GM23338 (cell line): Measurements from ENCODE around the gene NBAS. TPM values are rescaled to one million over a fixed set of nuclear protein-coding genes. Genes with fewer than 3 reads are reported as not detected.
"Not testable (repeated sequence)": the region's sequence is repeated elsewhere in the genome, so short reads cannot be mapped to it uniquely, and the experiment has no call there.

Experiments used
- ATAC-seq: fragments of 200-7000 bp; cut with Tn5 transposase; 3 replicates; pipeline ENCODE4 v1.9.1; 2020
- DNase-seq: peaks from one replicate; pipeline ENCODE4 v3.0.0-alpha.2; 2015; ENCODE audit warnings: low spot score
- H2AFZ ChIP-seq: fragments of 200-600 bp; sonication (generic); 2 replicates; pipeline ENCODE4 v1.8.0; 2016; ENCODE audit warnings: antibody characterized with exemption, mild to moderate bottlenecking, moderate library complexity
- H3F3A ChIP-seq: fragments of 200-600 bp; sonication (generic); replicated peaks from 2 replicates; pipeline ENCODE4 v1.8.0; 2017; ENCODE audit warnings: antibody characterized with exemption, mixed run types, low read depth
- H3K27ac ChIP-seq: fragments of 200-600 bp; sonication (generic); 2 replicates; pipeline ENCODE4 v1.6.1; 2016; ENCODE audit warnings: low read depth
- H3K27me3 ChIP-seq: fragments of 200-600 bp; sonication (generic); 2 replicates; pipeline ENCODE4 v1.8.0; 2016; ENCODE audit warnings: mild to moderate bottlenecking, mixed run types, moderate library complexity; ENCODE audit not compliant: insufficient read depth
- H3K36me3 ChIP-seq: fragments of 200-600 bp; sonication (generic); 2 replicates; pipeline ENCODE4 v1.8.0; 2016; ENCODE audit warnings: mild to moderate bottlenecking; ENCODE audit not compliant: insufficient read depth
- H3K4me1 ChIP-seq: fragments of 200-600 bp; sonication (generic); 2 replicates; pipeline ENCODE4 v1.8.0; 2016; ENCODE audit warnings: mild to moderate bottlenecking, moderate library complexity; ENCODE audit not compliant: insufficient read depth
- H3K4me2 ChIP-seq: fragments of 200-600 bp; sonication (generic); 2 replicates; pipeline ENCODE4 v1.7.1; 2017; ENCODE audit warnings: mixed run types
- H3K4me3 ChIP-seq: fragments of 200-600 bp; sonication (generic); 2 replicates; pipeline ENCODE4 v1.6.1; 2016; ENCODE audit warnings: mixed run types
- H3K79me2 ChIP-seq: fragments of 200-600 bp; sonication (generic); replicated peaks from 2 replicates; pipeline ENCODE4 v1.8.0; 2017; ENCODE audit warnings: mild to moderate bottlenecking; ENCODE audit not compliant: insufficient read depth
- H3K9me2 ChIP-seq: fragments of 200-600 bp; sonication (generic); 2 replicates; pipeline ENCODE4 v1.8.0; 2017; ENCODE audit not compliant: insufficient read depth
- H4K20me1 ChIP-seq: fragments of 200-600 bp; sonication (generic); replicated peaks from 2 replicates; pipeline ENCODE4 v1.8.0; 2017; ENCODE audit warnings: mild to moderate bottlenecking; ENCODE audit not compliant: insufficient read depth
- H3K27ac Mint-ChIP-seq: 2 replicates; pipeline ENCODE4 v1.8.0; 2020; ENCODE audit warnings: inconsistent platforms, mild to moderate bottlenecking, moderate library complexity, mixed read lengths
- H3K27me3 Mint-ChIP-seq: 3 replicates; pipeline ENCODE4 v1.8.0; 2022; ENCODE audit warnings: low read depth, mild to moderate bottlenecking, moderate library complexity, mixed read lengths, inconsistent platforms; ENCODE audit not compliant: insufficient read depth, poor library complexity
- H3K36me3 Mint-ChIP-seq: 3 replicates; pipeline ENCODE4 v1.8.0; 2021; ENCODE audit warnings: low read depth, mild to moderate bottlenecking, inconsistent platforms, moderate library complexity, mixed read lengths
- H3K4me1 Mint-ChIP-seq: 3 replicates; pipeline ENCODE4 v1.8.0; 2020; ENCODE audit warnings: mild to moderate bottlenecking, inconsistent platforms, mixed read lengths
- H3K4me3 Mint-ChIP-seq: 3 replicates; pipeline ENCODE4 v1.8.0; 2021; ENCODE audit warnings: moderate library complexity, mild to moderate bottlenecking, inconsistent platforms, mixed read lengths
- H3K9me3 Mint-ChIP-seq: 3 replicates; pipeline ENCODE4 v1.8.0; 2020; ENCODE audit warnings: moderate library complexity, mild to moderate bottlenecking, inconsistent platforms, mixed read lengths
- CREB1 ChIP-seq: fragments of 250-450 bp; sonication (Bioruptor Pico); IDR thresholded peaks from 2 replicates; pipeline ENCODE4 v1.5.0; 2020; ENCODE audit warnings: low read depth, mild to moderate bottlenecking, moderate library complexity
- CTCF ChIP-seq, 2 experiments: fragments of 200-600 bp in 1 of 2; sonication (generic) in 1 of 2; conservative IDR thresholded peaks; 2 replicates each; pipeline versions ENCODE4 v1.5.1 to v1.6.1; 2016 to 2017; ENCODE audit warnings: antibody characterized with exemption in 2 of 2, low read depth in 2 of 2, mild to moderate bottlenecking in 2 of 2, moderate library complexity in 1 of 2
- ETS1 ChIP-seq: IDR thresholded peaks from 2 replicates; pipeline ENCODE4 v1.6.1; 2016; ENCODE audit warnings: antibody characterized with exemption
- EZH2 ChIP-seq: fragments of 200-600 bp; sonication (generic); IDR thresholded peaks from one replicate; pipeline ENCODE4 v1.8.0; 2017; ENCODE audit warnings: antibody characterized with exemption, mild to moderate bottlenecking, low read depth; ENCODE audit not compliant: unreplicated experiment
- EZH2phosphoT487 ChIP-seq: fragments of 200-600 bp; sonication (generic); IDR thresholded peaks from one replicate; pipeline ENCODE4 v1.8.1; 2018; ENCODE audit warnings: antibody characterized with exemption; ENCODE audit not compliant: unreplicated experiment
- JUNB ChIP-seq: IDR thresholded peaks from one replicate; pipeline ENCODE4 v1.6.1; 2016; ENCODE audit warnings: antibody characterized with exemption; ENCODE audit not compliant: unreplicated experiment
- NANOG ChIP-seq: IDR thresholded peaks from 2 replicates; pipeline ENCODE4 v1.6.1; 2016; ENCODE audit warnings: antibody characterized with exemption, borderline replicate concordance
- POLR2AphosphoS5 ChIP-seq: IDR thresholded peaks from 2 replicates; pipeline ENCODE4 v1.6.1; 2016; ENCODE audit warnings: antibody characterized with exemption, low read depth
- REST ChIP-seq: IDR thresholded peaks from one replicate; pipeline ENCODE4 v1.6.1; 2018; ENCODE audit warnings: antibody characterized with exemption; ENCODE audit not compliant: unreplicated experiment
- STAT1 ChIP-seq: IDR thresholded peaks from one replicate; pipeline ENCODE4 v1.6.1; 2016; ENCODE audit warnings: antibody characterized with exemption; ENCODE audit not compliant: unreplicated experiment
- ZNF114 ChIP-seq: fragments of 250-450 bp; sonication (Bioruptor Pico); IDR thresholded peaks from 2 replicates; pipeline ENCODE4 v1.5.0; 2020; ENCODE audit warnings: mild to moderate bottlenecking, moderate library complexity
- ZNF331 ChIP-seq: fragments of 250-450 bp; sonication (Bioruptor Pico); IDR thresholded peaks from 2 replicates; pipeline ENCODE4 v1.5.0; 2020; ENCODE audit warnings: low read depth, mild to moderate bottlenecking, moderate library complexity
- polyA plus RNA-seq: library from polyadenylated mRNA; unstranded; fragments of >200 nt; fragmentation: Nextera tagmentation; extraction: Ambion mirVana; gene quantifications from 2 replicates; pipeline ENCODE4 v1.2.1, GENCODE V29; 2016
- total RNA-seq: library from RNA; depleted of rRNA; stranded (reverse); fragments of >200 nt; shearing (Covaris generic); gene quantifications from 2 replicates; pipeline ENCODE4 v1.2.3, GENCODE V29; 2014

NBAS gene
- total and polyA plus RNA-seq, 2 experiments from 2014 or later, result 24.8 to 38.9 TPM

- TF ChIP-seq ZNF331 (CRISPR knock-in tag) (no peak), EZH2phosphoT487 (no peak)
These were observed 301.8 kb downstream of the NBAS start (continued) for GRCh38 chr2:15259356-15259756.

- not testable (repeated sequence) for H3K4me3 ChIP-seq, H3K27ac ChIP-seq, H3K4me2 ChIP-seq, ATAC-seq, H3K79me2 ChIP-seq, H3K9me2 ChIP-seq, H3F3A ChIP-seq, H3K4me3 Mint-ChIP-seq, DNase-seq, H3K27ac Mint-ChIP-seq, H3K27me3 ChIP-seq, H3K36me3 ChIP-seq, H2AFZ ChIP-seq, H4K20me1 ChIP-seq
- peaks cover 15% of the 10 kb centered on the region for H3K27me3 Mint-ChIP-seq
- H3K4me1 ChIP-seq, result peaks cover 31% of the 10 kb centered on the region
- H3K9me3 Mint-ChIP-seq, result peaks cover 41% of the 10 kb centered on the region
- H3K36me3 Mint-ChIP-seq, result peaks cover 47% of the 10 kb centered on the region
- peaks cover 42% of the 10 kb centered on the region for H3K4me1 Mint-ChIP-seq
These were observed 302.7 kb downstream of the NBAS start for GRCh38 chr2:15258385-15258784.

- H3K4me1 ChIP-seq, result peaks cover 2% of the 10 kb centered on the region; the same call in 1 of the 2 replicates
- Mint-ChIP-seq H3K36me3 (peaks cover 65% of the 10 kb centered on the region), H3K27me3 (peaks cover 2% of the 10 kb centered on the region), H3K4me1 (peaks cover 4% of the 10 kb centered on the region; the same call in 2 of the 3 replicates), H3K27ac (no peak overlapping the region), H3K4me3 (no peak overlapping the region), H3K9me3 (peaks cover 51% of the 10 kb centered on the region)
- H3K4me2 ChIP-seq, result no peak overlapping the region
- no peaks in the 10 kb centered on the region for H3F3A ChIP-seq
- no peaks in the 10 kb centered on the region for H3K27me3 ChIP-seq
- H3K36me3 ChIP-seq, result peaks cover 4% of the 10 kb centered on the region; the same call in 1 of the 2 replicates
- DNase-seq, result no peak
- H3K27ac ChIP-seq, result no peak overlapping the region
- ATAC-seq, result no peak
- no peaks in the 10 kb centered on the region for H3K79me2 ChIP-seq
- no peak overlapping the region for H3K4me3 ChIP-seq
- no peak overlapping the region for H2AFZ ChIP-seq
- H3K9me2 ChIP-seq, result no peaks in the 10 kb centered on the region
- H4K20me1 ChIP-seq, result no peaks in the 10 kb centered on the region
- TF ChIP-seq JUNB, result no peak
- TF ChIP-seq EZH2, result no peak
- TF ChIP-seq NANOG, result no peak
- no peak for TF ChIP-seq STAT1
- TF ChIP-seq CTCF (conservative IDR thresholded peaks at IDR 0.05; ENCODE audit: low read depth in 2 of 2), result no peak
- no peak for TF ChIP-seq ZNF331 (CRISPR knock-in tag)
- TF ChIP-seq CREB1, result no peak
- TF ChIP-seq POLR2AphosphoS5, result no peak
- TF ChIP-seq REST, result no peak
- TF ChIP-seq EZH2phosphoT487, result no peak
- TF ChIP-seq ZNF114, result no peak
- TF ChIP-seq ETS1, result no peak
These were observed 307.3 kb downstream of the NBAS start for GRCh38 chr2:15253835-15254286.
